HG03135 (cell line): ENCODE measurements around the gene CDC14B.
A peak's percentile ranks its signal among the peaks of the same experiment; 100 is the strongest.
"Not testable (repeated sequence)": the region's sequence is repeated elsewhere in the genome, so short reads cannot be mapped to it uniquely, and the experiment has no call there.

Experiments
- ATAC-seq: cut with Tn5 transposase; IDR thresholded peaks from one replicate; pipeline ENCODE4 v1.9.1; 2021; ENCODE audit warnings: mild to moderate bottlenecking, moderate library complexity; ENCODE audit not compliant: unreplicated experiment

The CDC14B gene

DNA sequence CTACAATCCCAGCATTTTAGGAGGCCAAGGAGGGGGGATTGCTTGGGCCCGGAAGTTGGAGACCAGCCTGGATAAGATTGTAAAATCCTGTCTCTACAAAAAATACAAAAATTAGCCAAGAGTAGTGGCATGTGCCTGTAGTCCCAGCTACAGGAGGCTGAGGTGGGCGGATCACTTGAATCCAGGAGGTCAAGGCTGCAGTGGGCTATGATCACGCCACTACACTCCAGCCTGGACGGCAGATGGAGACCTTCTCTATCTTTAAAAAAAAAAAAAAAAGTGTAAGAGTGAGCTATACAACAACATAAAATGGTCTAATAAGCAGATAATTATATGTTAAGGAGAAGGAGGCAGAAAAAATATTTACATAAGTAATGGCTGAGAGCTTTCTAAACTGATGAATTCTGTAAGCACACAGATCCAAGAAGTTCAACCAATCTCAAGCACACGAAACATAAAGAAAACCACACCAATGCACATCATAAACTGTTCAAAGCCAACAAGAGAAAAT is 23.0 kb downstream of the CDC14B start:
- ATAC-seq: no peak

DNA sequence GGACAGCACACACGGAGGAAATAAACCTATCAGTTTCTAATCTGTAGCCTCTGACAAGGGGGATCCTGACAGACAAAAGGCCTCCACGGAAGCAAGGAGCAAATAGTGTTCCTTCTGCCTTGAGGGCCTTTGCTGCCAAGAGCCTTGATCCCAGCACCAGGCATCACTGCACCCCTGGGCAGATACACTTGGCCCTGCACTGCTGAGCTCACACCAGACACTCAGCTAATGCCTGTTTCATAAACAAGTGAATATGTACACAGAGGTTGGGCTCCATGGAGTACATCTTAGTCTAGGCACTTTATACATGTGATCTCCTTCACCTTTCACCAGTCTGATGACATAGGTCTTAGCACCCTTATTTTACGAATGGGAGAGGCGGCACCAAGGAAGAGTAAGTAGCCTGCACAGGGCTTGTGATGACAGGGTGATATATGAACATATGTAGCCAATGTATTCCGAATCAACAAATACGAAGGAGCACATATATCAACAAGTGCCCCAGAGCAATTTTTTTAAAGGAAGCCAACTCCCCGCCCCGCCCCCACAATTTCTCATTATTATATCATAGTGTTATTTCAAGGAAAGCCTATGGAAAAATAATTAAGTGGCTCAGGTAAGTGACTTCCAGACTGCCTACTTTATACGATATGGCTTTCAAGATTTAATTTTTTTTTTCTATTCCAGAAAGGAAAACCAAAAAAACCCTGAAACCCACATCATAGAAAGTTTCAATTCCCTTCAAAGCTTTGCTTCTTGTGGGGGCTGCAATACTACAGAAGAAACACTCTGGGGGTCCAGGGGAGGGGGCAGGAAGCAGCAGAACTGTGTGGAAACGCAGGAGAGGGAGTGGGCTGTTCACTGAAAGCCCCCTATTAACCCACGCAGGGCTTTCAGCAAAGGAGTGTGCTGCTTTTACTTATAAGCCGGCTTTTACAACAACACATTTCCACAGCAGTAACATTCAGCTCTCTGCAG is 32.0 kb downstream of the CDC14B start:
- no peak for ATAC-seq

DNA sequence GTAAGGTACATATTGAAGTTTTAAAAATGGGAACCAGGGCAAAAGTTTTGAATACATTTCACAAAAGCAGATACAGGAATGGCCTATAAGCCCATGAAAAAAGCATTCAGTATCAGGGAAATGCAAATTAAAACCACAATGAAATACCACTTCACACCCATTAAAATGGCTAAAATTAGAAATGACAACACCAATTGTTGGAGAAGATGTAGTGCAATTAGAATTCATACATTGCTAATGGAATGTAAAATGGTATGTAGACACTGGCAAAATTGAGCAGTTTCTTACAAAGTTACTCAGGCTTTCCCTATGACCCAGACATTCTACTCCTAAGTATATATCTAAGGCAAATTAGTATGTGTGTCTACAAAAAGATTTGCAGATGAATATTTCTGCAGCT is 34.2 kb downstream of the CDC14B start:
- no peak for ATAC-seq

DNA sequence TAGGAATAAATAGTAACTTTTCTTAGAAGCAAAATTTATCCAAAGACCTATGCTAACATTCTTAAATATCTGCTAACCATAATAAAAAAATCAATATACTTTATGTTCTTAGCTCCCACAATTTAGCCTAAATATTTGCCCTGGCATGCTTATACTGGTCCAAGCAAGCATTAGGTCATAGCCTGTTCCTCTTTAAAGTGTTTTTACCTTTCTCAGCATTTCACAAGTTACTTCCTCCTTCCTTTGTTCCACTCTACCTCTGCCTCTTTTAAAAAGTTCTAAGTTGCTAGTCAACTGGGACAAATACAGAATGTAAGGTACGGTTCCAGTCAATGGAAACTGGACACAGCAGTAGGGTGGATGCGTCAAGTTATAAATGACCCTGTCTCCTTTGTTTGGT is 37.4 kb downstream of the CDC14B start:
- ATAC-seq: not testable (repeated sequence)

DNA sequence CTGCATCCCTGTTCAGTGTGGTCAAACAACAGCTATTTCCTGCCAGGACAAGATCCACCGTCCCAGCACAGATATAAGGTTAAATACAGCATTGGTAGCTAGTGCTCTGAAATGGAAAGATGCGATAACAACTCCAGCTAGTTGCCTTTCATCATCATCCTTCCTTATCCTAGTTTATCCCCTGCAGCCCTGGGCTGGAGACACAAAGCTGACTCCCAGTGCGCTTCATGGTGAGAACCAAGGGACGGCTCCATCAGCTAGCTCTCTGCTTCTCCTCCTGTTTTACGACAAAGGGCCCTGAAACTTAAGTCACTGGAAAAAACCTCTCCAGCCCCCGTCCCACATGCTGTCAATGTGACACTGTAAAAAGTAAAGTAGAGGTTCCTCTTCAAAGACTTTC is 37.9 kb downstream of the CDC14B start:
- ATAC-seq: no peak

DNA sequence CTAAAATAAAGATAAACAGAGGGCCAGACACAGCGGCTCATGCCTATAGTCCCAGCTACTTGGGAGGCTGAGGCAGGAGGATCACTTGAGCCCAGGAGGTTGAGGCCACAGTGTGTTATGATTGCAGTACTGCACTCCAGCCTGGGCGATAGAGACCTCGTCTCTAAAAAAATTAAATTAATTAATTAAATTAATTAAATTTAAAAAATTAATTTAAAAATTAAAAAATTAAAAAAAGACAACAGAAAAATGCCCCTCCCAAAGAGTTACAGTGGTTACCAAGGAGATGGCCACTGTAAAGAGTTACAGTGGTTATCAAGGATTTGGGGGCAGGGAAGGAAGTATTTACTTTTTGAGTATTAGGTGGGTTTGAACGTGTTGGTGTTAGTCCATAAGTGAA is 38.3 kb downstream of the CDC14B start:
- no peak for ATAC-seq

DNA sequence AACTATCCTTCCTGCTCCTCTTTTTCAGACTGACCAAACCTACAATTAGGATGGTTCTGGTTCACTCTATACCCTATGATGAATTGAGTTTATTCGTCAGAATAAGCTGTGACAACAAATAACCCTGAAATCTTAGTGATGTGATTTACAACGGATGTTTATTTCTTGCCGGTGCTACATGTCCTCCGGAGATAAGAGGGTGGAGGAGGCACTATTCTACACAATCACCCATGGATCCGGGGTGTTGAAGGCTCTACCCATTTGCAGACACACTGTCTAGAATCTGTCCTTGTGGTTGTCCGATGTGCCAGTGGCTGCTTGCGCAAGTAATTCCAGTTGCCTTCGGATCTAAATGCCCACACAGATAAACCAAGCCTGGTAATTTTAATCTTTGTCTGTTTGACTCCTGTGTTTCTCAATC is 44.7 kb downstream of the CDC14B start:
- ATAC-seq: no peak

DNA sequence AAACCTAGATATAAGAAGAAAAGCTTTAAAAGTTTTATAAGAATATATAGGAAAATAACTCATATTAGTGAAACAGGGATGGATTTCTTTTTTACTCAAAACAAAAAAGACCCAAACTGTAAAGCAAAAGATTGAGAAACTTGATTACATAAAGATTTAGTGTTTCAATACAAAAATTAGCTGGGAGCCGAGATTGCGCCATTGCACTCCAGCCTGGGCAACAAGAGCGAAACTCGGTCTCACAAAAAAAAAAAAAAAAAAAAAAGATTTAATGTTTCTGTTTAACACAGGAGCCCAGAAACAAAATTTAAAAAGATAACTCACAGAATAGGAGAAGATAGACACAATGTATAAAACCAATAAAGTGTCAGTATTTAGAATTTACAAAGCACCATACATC is 45.2 kb downstream of the CDC14B start:
- no peak for ATAC-seq

DNA sequence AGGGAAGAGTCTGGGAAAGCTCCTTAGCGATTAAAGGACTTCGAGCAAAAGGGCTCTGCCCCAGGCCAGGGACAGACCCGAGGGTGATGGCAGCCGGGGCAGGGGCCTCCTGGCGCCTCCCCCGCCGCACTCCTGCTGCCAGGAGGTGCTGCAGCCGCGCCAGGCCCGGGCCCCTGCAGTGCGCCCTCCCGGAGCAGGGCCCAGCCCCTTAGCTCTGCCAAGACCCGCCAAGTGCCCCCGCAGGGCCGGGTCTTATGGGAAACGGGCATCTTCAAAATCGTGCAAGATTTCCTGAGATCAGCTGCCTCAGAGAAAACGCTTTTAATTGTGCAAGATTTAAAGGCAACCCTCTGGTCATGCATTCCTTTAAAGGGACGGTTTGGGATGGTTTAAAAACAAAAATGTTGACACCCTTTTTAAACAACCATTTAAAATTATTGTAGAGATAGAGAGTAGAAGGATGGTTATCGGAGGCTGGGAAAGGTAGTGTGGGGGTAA is 52.4 kb downstream of the CDC14B start:
- ATAC-seq: peak; percentile 32

DNA sequence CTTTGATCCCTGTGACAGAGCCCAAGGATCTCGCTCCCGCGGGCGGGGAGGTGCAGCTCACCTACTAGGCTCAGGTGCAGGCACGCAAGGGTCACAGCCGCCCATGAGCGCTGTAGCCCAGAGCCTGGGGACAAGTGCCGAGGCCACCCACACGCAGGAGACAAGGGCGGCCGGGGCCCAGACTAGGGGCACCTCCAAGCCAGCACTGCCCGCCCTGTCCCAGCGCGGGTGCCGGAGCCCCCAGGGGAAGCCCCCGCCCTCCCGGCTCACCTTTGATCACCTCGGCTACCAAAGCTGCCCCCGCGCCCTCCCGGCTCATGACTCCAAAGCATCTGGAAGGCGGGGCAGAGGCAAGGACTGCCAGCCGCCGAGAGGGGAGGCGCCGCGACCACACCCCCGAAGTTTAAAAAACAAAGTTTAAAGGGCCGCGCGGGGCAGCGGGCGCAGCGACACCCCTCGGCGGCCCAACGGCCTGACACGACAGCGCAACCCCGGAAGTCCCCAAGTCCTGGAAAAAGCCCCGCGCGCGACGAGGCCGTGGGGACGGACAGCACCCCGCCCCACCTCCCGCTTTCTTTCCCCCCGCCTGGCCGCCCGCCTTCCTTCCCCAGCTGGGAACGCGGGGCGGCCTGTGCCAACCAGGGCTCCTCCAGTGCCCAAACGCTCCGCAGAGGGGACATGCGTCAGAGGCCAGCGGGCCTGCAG is 53.0 kb downstream of the CDC14B start:
- ATAC-seq: peak; percentile 85

DNA sequence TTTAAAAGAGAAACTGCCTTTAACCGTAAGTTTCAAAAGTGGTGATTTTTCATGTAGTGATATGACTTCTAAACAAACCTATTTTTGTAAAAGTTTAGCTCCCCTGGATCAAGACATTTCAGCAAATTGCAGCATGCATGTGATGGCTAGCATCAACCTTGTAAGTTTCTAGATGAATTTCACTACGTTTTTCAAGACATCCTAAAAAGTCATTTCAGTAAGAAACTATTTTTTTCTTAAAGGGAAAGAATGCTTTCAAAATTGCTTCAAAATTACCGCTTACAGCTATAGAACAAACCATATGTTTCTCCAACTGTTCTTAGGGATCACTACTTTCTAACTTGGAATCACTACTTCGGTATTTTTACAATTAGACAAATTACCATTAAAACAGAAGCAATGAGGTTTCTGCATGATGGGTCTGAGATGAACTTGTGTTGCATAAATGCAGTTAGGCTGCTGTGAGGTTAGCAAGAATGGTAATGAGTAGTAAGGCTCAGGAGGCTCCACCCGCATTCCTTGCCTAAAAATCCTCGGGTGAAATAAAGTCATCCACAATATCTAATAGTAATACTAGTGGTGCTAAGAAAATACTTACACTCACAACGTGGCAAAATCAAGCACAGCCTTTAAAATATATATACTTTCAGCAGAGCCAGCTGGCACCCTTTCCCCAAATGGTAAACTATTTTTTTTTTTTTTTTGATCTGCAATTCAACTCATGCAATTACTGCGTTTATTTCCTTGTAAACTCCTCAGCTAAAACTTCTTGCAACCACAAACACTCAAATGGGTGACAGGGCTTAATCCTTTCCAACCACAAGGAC is 53.8 kb downstream of the CDC14B start:
- ATAC-seq: no peak

DNA sequence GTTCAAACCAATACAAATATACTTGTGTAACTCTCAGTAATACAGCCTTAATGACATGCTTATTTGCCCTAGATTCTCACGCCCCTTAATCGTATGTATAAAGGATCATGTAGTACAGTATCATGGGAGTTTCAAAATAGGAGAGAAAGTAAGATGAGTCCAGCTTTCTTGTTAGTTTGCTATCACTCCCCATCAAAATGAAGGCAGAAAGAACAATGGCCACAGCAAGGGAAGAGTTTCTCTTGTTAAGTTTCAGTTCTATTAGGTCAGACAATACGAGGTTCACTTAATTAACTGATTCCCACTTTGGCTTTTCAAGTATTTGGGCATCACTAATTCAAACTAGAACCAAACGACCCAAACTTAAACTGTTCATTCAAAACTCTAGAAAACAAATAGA is 55.4 kb downstream of the CDC14B start:
- no peak for ATAC-seq

DNA sequence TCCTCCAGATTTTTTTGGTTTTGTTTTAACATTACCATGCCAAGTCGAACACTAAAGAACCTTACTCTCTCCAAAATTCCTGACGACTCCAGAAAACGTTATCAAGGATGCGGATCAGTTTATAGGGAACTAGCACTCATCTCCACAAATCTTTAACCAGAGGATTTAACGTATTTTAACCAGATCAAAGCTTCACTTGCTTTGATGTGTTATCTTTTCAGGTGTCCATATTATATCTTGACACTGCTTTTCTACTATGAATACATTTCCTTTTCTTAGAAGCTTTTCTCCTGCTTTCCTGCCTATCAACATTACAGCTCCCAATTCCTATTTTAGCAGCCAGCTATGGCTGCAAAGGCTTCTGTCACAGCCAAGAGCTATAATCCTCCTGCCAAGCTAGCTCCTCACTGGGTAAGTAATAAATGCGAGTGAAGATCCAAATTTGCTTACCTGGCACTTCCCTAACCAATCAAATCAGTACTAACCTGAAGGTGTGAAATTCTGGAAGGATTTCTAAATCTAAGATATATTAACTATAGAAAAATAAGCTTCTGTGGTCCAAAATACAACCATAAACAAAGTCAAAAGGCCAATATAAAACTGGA is 60.2 kb downstream of the CDC14B start:
- ATAC-seq: no peak

DNA sequence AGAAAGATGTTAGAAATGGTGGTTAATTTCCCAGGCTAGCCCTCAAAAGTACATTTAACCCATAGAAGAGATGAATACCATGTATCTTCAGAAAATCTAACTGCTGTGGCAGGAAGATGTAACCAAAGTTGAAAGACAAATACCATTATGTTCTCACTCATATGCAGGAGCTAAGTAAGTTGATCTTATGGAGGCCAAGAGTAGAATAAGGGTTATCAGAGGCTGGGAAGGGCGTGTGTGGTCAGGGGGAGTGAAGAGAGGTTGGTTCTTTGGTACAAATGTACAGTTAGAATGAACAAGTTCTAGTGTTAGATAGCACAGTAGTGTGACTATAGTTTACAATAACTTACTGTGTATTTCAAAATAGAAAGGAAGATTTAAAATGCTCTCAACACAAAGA is 61.7 kb downstream of the CDC14B start:
- ATAC-seq: no peak

DNA sequence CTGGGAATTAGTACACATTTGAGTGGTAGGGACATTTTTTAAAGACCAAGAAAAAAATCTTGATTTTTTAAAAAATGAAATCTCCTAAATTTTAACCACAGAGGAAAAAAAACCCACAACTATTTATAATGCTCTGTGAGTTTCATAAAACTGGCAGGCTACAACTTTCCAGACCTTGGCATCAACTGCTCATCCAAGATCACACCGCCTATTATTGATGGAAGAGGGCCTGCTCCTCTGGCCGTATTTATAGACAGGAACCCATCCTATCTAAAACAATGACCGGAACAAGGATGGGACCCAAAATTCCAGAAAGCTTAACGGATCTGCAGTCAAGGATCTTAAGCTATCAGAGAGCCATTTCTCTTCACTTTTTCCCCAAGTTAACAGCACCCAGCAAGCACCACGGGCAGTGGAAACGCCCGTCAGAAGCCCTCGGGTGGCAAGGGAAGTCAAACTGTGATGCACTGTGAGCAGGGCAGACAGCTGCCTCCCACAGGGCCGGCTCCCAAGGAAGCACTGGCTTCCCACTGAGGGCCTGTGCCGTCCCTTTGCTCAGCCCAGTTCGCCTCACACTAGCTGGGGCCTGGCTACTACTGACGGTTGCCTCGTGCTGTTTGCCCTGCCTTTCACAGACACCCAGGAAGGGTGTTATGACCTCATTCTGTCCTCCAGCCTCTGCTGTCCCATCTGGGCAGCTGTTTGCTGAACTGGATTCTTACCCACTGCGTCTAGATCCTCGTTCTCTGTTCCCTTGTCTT is 62.8 kb downstream of the CDC14B start:
- no peak for ATAC-seq

DNA sequence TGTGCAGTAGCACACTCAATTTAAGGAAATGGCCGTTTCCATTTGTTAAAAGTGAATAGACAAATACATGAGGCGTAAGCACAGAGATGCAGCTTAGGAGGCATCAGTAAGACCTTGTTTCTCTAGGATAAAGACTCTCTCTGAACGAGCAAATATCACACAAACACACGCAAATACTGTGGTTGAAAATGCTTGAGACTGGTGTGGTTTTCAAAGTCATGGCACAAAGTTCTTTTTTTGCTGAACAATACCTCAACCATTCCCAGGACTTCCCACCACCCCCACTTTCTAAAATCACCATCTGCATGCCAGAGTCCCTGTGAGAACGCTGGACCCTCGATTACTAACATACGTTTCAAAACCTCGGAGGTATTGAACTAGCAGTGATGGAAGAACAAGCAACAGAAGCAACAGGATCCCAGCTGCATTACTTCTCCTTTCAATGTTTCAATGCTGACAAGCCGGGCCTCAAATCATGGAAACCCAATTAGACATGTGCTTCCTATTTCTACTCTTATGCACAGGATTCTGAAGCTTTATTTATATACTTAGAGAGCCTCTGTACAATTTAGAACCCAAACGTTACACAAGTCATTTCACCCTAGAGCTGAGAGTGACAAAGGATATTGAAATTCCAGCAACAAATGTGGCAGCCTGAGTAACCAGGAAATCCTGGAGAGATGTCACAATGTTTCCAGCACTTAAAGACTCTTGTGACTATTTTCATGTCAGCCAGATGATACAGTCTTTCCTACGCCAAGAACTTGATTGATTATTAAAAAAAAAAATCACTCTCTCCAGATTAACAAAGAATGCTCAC is 63.9 kb downstream of the CDC14B start:
- no peak for ATAC-seq

DNA sequence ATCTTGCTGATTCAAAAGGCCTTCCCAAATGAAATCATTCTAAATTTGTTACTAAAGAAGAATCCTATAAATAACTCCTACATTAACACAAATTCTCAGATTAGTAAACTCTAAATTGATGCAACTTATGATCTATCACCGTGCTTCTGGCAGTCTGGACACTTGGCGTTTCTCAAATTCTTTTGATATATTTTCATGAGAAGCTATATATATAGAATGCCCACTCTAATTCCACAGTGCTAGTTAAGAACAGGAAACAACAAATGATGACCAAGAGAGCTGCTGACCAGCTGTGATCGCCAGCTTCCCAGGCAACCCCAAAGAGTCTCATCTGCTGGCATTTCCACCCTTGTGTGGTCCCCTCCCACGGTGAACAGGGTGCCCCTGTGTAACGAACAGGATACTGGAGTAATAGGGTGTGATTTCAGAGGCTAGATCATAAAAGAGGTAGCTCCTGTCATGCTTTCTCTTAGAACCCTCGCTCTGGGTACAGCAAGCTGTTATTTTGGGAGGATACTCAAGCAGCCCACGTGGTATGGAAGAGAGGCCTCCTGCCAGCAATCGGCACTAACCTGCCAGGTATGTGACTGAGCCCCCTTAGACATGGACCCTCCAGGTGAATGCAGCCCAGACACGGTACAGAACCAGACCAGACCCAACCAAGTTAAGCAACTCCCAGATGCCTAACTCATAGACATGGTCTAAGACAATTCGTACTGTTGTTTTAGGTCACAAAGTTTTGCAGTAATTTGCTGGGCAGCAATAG is 64.7 kb downstream of the CDC14B start:
- ATAC-seq: no peak

DNA sequence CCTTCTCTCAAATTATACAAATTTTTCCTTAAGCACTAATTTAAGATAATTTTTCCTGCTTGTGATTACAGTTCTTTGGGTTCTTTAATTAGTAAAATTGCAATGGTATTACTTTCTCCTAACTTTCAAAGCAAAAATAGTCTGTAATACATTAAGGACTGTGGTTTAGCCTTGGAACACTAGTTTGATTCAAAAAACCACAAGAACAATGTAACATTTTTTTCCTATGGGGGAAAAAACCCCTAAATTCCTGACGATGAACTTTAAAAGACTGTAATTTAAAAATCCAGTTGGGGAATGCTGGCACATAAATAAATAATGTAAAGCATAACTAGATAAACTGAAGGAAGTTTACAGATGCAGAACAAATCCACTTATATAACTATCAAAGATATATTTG is 65.3 kb downstream of the CDC14B start:
- ATAC-seq: no peak
